Retinal pigment epithelial cell (primary cell): ENCODE measurements around the gene PAFAH1B2.
"Not testable (repeated sequence)": the region's sequence is repeated elsewhere in the genome, so short reads cannot be mapped to it uniquely, and the experiment has no call there.

Experiments used
- DNase-seq: peaks from one replicate; pipeline ENCODE4 v3.0.0-alpha.2; 2010; ENCODE audit warnings: low read depth
- H3K4me3 ChIP-seq: 2 replicates; pipeline ENCODE4 v1.5.1; 2011; ENCODE audit warnings: mild to moderate bottlenecking, low read length, control low read depth, moderate library complexity
- CTCF ChIP-seq: conservative IDR thresholded peaks from 2 replicates; pipeline ENCODE4 v1.5.1; 2011; ENCODE audit warnings: low read depth, low read length, control low read depth, inconsistent platforms

PAFAH1B2 gene

GRCh38 chr11:117201658-117202305 is 57.7 kb downstream of the PAFAH1B2 start:
- no peak for DNase-seq
- TF ChIP-seq CTCF = no peak
- H3K4me3 ChIP-seq = no peak overlapping the region

DNA sequence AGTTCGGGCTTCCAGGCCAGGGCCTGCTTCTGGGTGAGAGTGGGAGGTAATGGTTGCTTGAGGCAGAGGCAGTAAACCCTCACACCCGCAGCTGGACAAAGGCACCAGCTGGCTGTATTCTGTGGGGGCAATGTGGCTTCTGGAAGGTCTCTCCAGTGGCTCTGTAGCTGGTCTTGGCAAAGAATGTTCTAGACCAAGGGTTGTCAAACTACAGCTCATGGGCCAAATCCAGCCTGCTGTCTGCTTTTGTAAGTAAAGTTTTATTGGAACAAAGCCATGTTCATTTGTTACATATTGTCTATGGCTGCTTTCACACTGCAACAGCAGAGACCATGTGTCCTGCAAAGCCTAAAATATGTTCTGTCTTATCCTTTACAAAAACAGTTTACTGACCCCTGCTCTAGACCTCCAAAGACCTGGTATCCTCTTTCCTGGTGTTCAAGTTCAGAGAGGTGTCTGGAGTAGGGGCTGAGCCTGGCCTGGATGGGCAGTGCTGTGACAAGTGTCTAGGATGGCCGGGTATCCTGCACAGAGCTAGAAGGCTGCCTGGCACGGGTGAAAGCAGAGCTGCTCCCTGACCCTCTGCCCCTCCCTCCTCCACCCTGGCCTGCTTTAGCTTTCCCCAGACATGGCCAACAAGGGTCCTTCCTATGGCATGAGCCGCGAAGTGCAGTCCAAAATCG is 58.4 kb downstream of the PAFAH1B2 start:
- no peak for TF ChIP-seq CTCF
- no peak overlapping the region for H3K4me3 ChIP-seq
- no peak for DNase-seq

GRCh38 chr11:117203069-117203407 is 59.0 kb downstream of the PAFAH1B2 start:
- H3K4me3 ChIP-seq = no peak overlapping the region
- no peak for DNase-seq
- no peak for TF ChIP-seq CTCF

- no peak for TF ChIP-seq CTCF
- no peak overlapping the region for H3K4me3 ChIP-seq
- DNase-seq = no peak
Observed at GRCh38 chr11:117204283-117205080, 60.4 kb downstream of the PAFAH1B2 start.

DNA sequence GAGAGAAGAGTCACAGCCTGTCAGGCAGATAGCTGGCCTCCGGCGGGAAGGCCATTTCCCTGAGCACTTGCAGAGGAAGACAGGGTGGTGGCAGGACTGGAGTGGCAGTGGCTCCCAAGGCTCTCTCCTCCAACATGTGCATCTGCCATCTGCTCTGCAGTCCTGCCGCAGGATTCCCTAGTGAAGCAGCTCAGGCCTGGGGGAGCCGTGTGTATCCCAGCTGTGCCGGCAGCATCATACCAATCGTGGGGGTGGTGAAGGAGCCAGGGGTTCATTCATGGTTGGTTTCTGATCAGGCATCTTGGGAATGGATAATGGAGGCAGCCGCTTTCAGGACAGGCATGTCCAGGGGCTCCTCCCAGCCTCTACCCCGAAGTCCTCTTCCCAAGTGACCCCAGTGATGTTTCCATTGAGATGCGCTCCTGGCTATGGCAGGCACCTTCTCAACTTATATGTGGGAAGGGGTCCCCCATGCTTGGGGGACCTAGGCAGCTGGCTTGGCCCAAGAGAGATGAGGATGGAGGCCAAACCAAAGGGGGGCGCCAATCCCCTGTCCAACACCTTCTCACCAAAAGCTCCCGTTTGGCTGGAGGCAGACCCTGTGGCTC is 61.2 kb downstream of the PAFAH1B2 start:
- no peak for DNase-seq
- no peak overlapping the region for H3K4me3 ChIP-seq
- no peak for TF ChIP-seq CTCF

DNA sequence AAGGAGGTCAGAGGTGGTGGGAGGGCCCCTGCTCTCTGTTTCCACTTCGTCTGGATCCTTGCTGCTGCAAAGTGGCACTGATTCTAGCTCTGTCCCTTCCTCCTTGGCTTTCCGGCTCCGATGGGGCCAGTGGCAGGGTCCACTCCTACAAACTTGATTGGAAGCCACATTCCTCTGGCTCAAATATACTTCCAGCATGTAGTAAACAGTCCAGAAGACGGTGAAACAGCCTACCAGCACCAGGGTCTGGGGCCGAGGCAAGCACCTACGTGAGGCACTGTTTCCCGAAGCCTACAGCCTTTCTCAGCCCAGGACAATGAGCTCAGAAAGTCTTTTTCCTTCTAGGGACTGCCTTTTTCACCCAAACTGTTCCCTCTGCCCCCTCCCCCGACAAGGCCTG is 62.0 kb downstream of the PAFAH1B2 start:
- not testable (repeated sequence) for DNase-seq, H3K4me3 ChIP-seq

- not testable (repeated sequence) for H3K4me3 ChIP-seq, DNase-seq
Observed at GRCh38 chr11:117206859-117207258, 62.8 kb downstream of the PAFAH1B2 start.

- DNase-seq = not testable (repeated sequence)
Observed at GRCh38 chr11:117207481-117207880, 63.4 kb downstream of the PAFAH1B2 start.

More at GRCh38 chr11:117207481-117207880, 63.4 kb downstream of the PAFAH1B2 start:
- not testable (repeated sequence) for H3K4me3 ChIP-seq
